A673 (cell line): ENCODE data around the gene MRRF.

Experiments used
- CTCF ChIP-seq: fragments of 300-800, 200-600 bp; sonication (generic); conservative IDR thresholded peaks from 2 replicates; pipeline ENCODE4 v1.5.1; 2017; ENCODE audit warnings: low read depth, mild to moderate bottlenecking, antibody characterized with exemption, low read length, moderate library complexity, mixed read lengths
- EZH2 ChIP-seq: fragments of 200-600 bp; sonication (generic); IDR thresholded peaks from 2 replicates; pipeline ENCODE4 v1.6.1; 2017; ENCODE audit warnings: borderline replicate concordance, low read depth, mild to moderate bottlenecking, mixed read lengths, antibody characterized with exemption, low read length; ENCODE audit not compliant: poor library complexity, severe bottlenecking

- no peak for TF ChIP-seq CTCF
- TF ChIP-seq EZH2 = no peak
Measured at GRCh38 chr9:122221183-122221811, 43.4 kb upstream of the MRRF start.
